Measurements from ENCODE around the gene NTN1. TPM values are rescaled to one million over a fixed set of nuclear protein-coding genes. Genes with fewer than 3 reads are reported as not detected.

NTN1 gene
- total RNA-seq, 1 donor: under 0.01 TPM

GRCh38 chr17:9266697-9267117 lies 245.4 kb downstream of the NTN1 start:
- H3K4me3 ChIP-seq (ENCODE audit: low read depth, low read length): no peak overlapping the region
- no peak for TF ChIP-seq CTCF (IDR thresholded peaks at IDR 0.05; ENCODE audit: insufficient read depth, low read depth, low read length)
- DNase-seq (ENCODE audit: low read depth): no peak

DNA sequence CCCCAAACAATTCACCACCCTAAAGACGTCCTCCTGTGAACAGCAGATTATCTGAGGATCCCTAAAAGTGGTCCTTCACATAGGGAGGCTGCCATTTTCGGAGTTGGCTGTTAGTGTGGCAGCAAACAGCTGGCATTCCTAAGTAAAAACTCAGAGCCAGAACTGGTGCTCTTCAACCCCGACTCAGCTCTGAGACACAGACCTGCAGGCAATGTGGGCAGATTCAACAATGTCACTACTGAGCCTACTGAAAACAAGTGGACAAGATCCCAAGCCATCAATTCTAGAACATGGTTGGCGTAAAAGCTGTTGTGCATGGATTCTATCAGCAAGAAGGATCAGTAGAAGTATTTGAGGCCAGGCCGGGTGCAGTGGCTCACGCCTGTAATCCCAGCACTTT lies 247.2 kb downstream of the NTN1 start:
- no peak for DNase-seq (ENCODE audit: low read depth)
- TF ChIP-seq CTCF (IDR thresholded peaks at IDR 0.05; ENCODE audit: insufficient read depth, low read depth, low read length): no peak
- H3K4me3 ChIP-seq (ENCODE audit: low read depth, low read length): no peak overlapping the region

- no peak for DNase-seq (ENCODE audit: low read depth)
- no peak for TF ChIP-seq CTCF (IDR thresholded peaks at IDR 0.05; ENCODE audit: insufficient read depth, low read depth, low read length)
- H3K4me3 ChIP-seq (ENCODE audit: low read depth, low read length): no peak overlapping the region
Observed at GRCh38 chr17:9269350-9270035, 248.2 kb downstream of the NTN1 start.

DNA sequence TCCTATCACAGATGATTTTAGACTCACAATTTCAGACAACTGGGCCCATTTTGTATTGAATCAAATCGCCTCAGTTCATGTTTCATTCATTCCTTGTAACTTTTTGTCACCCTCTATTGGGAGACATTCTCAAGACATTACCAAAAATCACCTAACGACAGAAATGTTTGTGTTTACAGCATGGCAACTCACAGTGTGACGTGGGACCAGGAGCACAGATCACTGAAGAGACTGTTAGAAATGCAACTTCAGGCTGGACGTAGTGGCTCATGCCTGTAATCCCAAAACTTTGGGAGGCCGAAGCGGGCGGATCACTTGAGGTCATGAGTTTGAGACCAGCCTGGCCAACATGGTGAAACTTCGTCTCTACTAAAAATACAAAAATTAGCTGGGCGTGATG lies 249.6 kb downstream of the NTN1 start:
- no peak for DNase-seq (ENCODE audit: low read depth)
- no peak for TF ChIP-seq CTCF (IDR thresholded peaks at IDR 0.05; ENCODE audit: insufficient read depth, low read depth, low read length)
- no peak overlapping the region for H3K4me3 ChIP-seq (ENCODE audit: low read depth, low read length)

- no peak for TF ChIP-seq CTCF (IDR thresholded peaks at IDR 0.05; ENCODE audit: insufficient read depth, low read depth, low read length)
- DNase-seq (ENCODE audit: low read depth): no peak
- H3K4me3 ChIP-seq (ENCODE audit: low read depth, low read length): no peak overlapping the region
Observed at GRCh38 chr17:9271989-9272388, 250.7 kb downstream of the NTN1 start.

GRCh38 chr17:9272501-9273200 lies 251.3 kb downstream of the NTN1 start:
- no peak for TF ChIP-seq CTCF (IDR thresholded peaks at IDR 0.05; ENCODE audit: insufficient read depth, low read depth, low read length)
- no peak overlapping the region for H3K4me3 ChIP-seq (ENCODE audit: low read depth, low read length)
- DNase-seq (ENCODE audit: low read depth): no peak
